HL-60 (cell line): Measurements from ENCODE around the gene SLC38A4.
"Not testable (repeated sequence)": the region's sequence is repeated elsewhere in the genome, so short reads cannot be mapped to it uniquely, and the experiment has no call there.

Experiments used
- DNase-seq, 2 experiments: peaks; one replicate each; pipeline ENCODE4 v3.0.0-alpha.2; 2010 to 2020; ENCODE audit warnings: low read depth in 1 of 2, low spot score in 1 of 2
- H3K27ac ChIP-seq: fragments of 250-450 bp; sonication (Bioruptor Pico); replicated peaks from 2 replicates; pipeline ENCODE4 v1.5.1; 2020; ENCODE audit warnings: mild to moderate bottlenecking, moderate library complexity
- H3K27me3 ChIP-seq: fragments of 250-450 bp; sonication (Bioruptor Pico); 2 replicates; pipeline ENCODE4 v1.5.1; 2021; ENCODE audit warnings: mild to moderate bottlenecking, moderate library complexity; ENCODE audit not compliant: insufficient read depth, poor library complexity, severe bottlenecking
- H3K4me3 ChIP-seq: replicated peaks from 2 replicates; pipeline ENCODE4 v1.5.1; 2011; ENCODE audit warnings: mild to moderate bottlenecking, control low read depth, low read length; ENCODE audit not compliant: insufficient read depth
- CTCF ChIP-seq: IDR thresholded peaks from one replicate; pipeline ENCODE4 v1.5.1; 2011; ENCODE audit warnings: low read length, control low read depth, inconsistent platforms; ENCODE audit not compliant: insufficient read depth
- GABPA ChIP-seq: IDR thresholded peaks from 2 replicates; pipeline ENCODE4 v1.6.1; 2012; ENCODE audit warnings: low read depth
- POLR2AphosphoS5 ChIP-seq: IDR thresholded peaks from 2 replicates; pipeline ENCODE4 v1.6.1; 2012; ENCODE audit warnings: low read depth
- REST ChIP-seq: IDR thresholded peaks from 2 replicates; pipeline ENCODE4 v1.6.1; 2012; ENCODE audit warnings: low read depth; ENCODE audit not compliant: insufficient replicate concordance
- SPI1 ChIP-seq: IDR thresholded peaks from 2 replicates; pipeline ENCODE4 v1.6.1; 2012; ENCODE audit warnings: low read depth, mild to moderate bottlenecking, borderline replicate concordance

Gene SLC38A4

GRCh38 chr12:46744283-46744682 is 81.5 kb downstream of the SLC38A4 start:
- H3K27me3 ChIP-seq: no peaks in the 10 kb centered on the region
- no peak overlapping the region for H3K27ac ChIP-seq
- TF ChIP-seq GABPA (no peak), CTCF (no peak), POLR2AphosphoS5 (no peak), REST (no peak), SPI1 (no peak)
- no peak for DNase-seq
- no peak overlapping the region for H3K4me3 ChIP-seq

GRCh38 chr12:46743456-46743855 is 82.3 kb downstream of the SLC38A4 start:
- TF ChIP-seq REST: no peak
- TF ChIP-seq GABPA: no peak
- no peak for TF ChIP-seq CTCF
- no peak for TF ChIP-seq POLR2AphosphoS5
- TF ChIP-seq SPI1: no peak
- no peak for DNase-seq

GRCh38 chr12:46742271-46742670 is 83.5 kb downstream of the SLC38A4 start:
- H3K4me3 ChIP-seq, DNase-seq, H3K27me3 ChIP-seq, H3K27ac ChIP-seq: not testable (repeated sequence)

More at GRCh38 chr12:46743456-46743855, 82.3 kb downstream of the SLC38A4 start:
- Histone ChIP-seq H3K4me3 (no peak overlapping the region), H3K27me3 (no peaks in the 10 kb centered on the region), H3K27ac (no peak overlapping the region)

GRCh38 chr12:46725332-46725731 is 100.5 kb downstream of the SLC38A4 start:
- Histone ChIP-seq H3K4me3 (no peak overlapping the region), H3K27me3 (no peaks in the 10 kb centered on the region), H3K27ac (no peak overlapping the region)
- DNase-seq: no peak
- no peak for TF ChIP-seq GABPA
- no peak for TF ChIP-seq REST
- no peak for TF ChIP-seq CTCF
- no peak for TF ChIP-seq POLR2AphosphoS5
- TF ChIP-seq SPI1: no peak
